Activated T-cell treated with anti-CD3 and anti-CD28 coated beads for 1 hour (primary cell): ENCODE results near the gene NUP210L.
"Not testable (repeated sequence)": the region's sequence is repeated elsewhere in the genome, so short reads cannot be mapped to it uniquely, and the experiment has no call there.

Experiments
- DNase-seq: peaks from one replicate; pipeline ENCODE4 v3.0.0-alpha.2; 2020; ENCODE audit warnings: low read depth

NUP210L gene

GRCh38 chr1:154170547-154171222 is 15.8 kb upstream of the NUP210L start:
- DNase-seq: no peak

GRCh38 chr1:154167461-154167860 is 12.6 kb upstream of the NUP210L start:
- DNase-seq: no peak

GRCh38 chr1:154166207-154166606 is 11.3 kb upstream of the NUP210L start:
- no peak for DNase-seq

- no peak for DNase-seq
Observed at GRCh38 chr1:154159554-154159953, 4.7 kb upstream of the NUP210L start.

GRCh38 chr1:154158307-154159125 is 3.6 kb upstream of the NUP210L start:
- no peak for DNase-seq

GRCh38 chr1:154157520-154158306 is 2.8 kb upstream of the NUP210L start:
- peak; percentile 46 for DNase-seq

GRCh38 chr1:154155251-154155650 is 378 bp upstream of the NUP210L start:
- no peak for DNase-seq

GRCh38 chr1:154154053-154154452 is 820 bp downstream of the NUP210L start:
- DNase-seq: no peak

- DNase-seq: no peak
Observed at GRCh38 chr1:154151311-154151710, 3.6 kb downstream of the NUP210L start.

GRCh38 chr1:154148807-154149206 is 6.1 kb downstream of the NUP210L start:
- no peak for DNase-seq

- not testable (repeated sequence) for DNase-seq
Observed at GRCh38 chr1:154147505-154147904, 7.4 kb downstream of the NUP210L start.

- DNase-seq: no peak
Observed at GRCh38 chr1:154145986-154146385, 8.9 kb downstream of the NUP210L start.

GRCh38 chr1:154142358-154142757 is 12.5 kb downstream of the NUP210L start:
- DNase-seq: no peak

GRCh38 chr1:154141240-154141639 is 13.6 kb downstream of the NUP210L start:
- no peak for DNase-seq

GRCh38 chr1:154137888-154138287 is 17.0 kb downstream of the NUP210L start:
- DNase-seq: no peak

- no peak for DNase-seq
Observed at GRCh38 chr1:154133256-154133655, 21.6 kb downstream of the NUP210L start.

GRCh38 chr1:154129391-154129970 is 25.4 kb downstream of the NUP210L start:
- DNase-seq: no peak

GRCh38 chr1:154123205-154123604 is 31.7 kb downstream of the NUP210L start:
- DNase-seq: not testable (repeated sequence)

- no peak for DNase-seq
Observed at GRCh38 chr1:154117642-154118041, 37.2 kb downstream of the NUP210L start.

- DNase-seq: no peak
Observed at GRCh38 chr1:154115180-154115579, 39.7 kb downstream of the NUP210L start.

GRCh38 chr1:154104433-154105082 is 50.3 kb downstream of the NUP210L start:
- DNase-seq: no peak

GRCh38 chr1:154100141-154100540 is 54.7 kb downstream of the NUP210L start:
- DNase-seq: not testable (repeated sequence)
